Measurements from ENCODE around the gene RAP1GAP. TPM values are rescaled to one million over a fixed set of nuclear protein-coding genes. Genes with fewer than 3 reads are reported as not detected.

Gene RAP1GAP
- total RNA-seq, 2 experiments from 2014 or later: not detected

- CTCF ChIA-PET (ENCODE audit: unreplicated experiment): no interaction called here
These were observed 75.9 kb downstream of the RAP1GAP start for GRCh38 chr1:21593231-21593630.

GRCh38 chr1:21592086-21592865, 76.9 kb downstream of the RAP1GAP start:
- Histone ChIP-seq H3K4me3 (ENCODE audit: low read depth, low read length, poor library complexity, severe bottlenecking) (no peak overlapping the region), H3K36me3 (ENCODE audit: insufficient read depth, low read length) (no peaks in the 10 kb centered on the region), H3K9me3 (ENCODE audit: low read length) (no peaks in the 10 kb centered on the region), H3K79me2 (ENCODE audit: insufficient read depth, low read depth, low read length) (no peaks in the 10 kb centered on the region), H3K9me2 (ENCODE audit: insufficient read depth, low read length) (no peaks in the 10 kb centered on the region), H3K27ac (ENCODE audit: low read depth, low read length, poor library complexity, severe bottlenecking) (no peak overlapping the region), H2AFZ (ENCODE audit: low read length) (no peak overlapping the region), H3K4me2 (ENCODE audit: low read length) (no peak overlapping the region), H3K4me1 (ENCODE audit: insufficient read depth, low read length, poor library complexity, severe bottlenecking) (no peaks in the 10 kb centered on the region), H4K20me1 (ENCODE audit: insufficient read depth, low read length) (no peaks in the 10 kb centered on the region)
- BruUV-seq (replicated peaks): no TSS peak
- ChIA-PET CTCF (ENCODE audit: unreplicated experiment) (no interaction called here), POLR2A (no interaction called here)
- no peak for DNase-seq (ENCODE audit: low spot score)
- intact Hi-C loops (cut with micrococcal nuclease; ENCODE audit: unreplicated experiment): no loop called here
- no peak for TF ChIP-seq EZH2phosphoT487 (IDR thresholded peaks at IDR 0.05; ENCODE audit: borderline replicate concordance, low read depth, low read length)
- no peak for TF ChIP-seq CTCF (conservative IDR thresholded peaks at IDR 0.05; ENCODE audit: low read length)

More at GRCh38 chr1:21593231-21593630, 75.9 kb downstream of the RAP1GAP start:
- no peak overlapping the region for H3K4me2 ChIP-seq (ENCODE audit: low read length)
- no peaks in the 10 kb centered on the region for H3K4me1 ChIP-seq (ENCODE audit: insufficient read depth, low read length, poor library complexity, severe bottlenecking)
- no peaks in the 10 kb centered on the region for H4K20me1 ChIP-seq (ENCODE audit: insufficient read depth, low read length)
- H3K79me2 ChIP-seq (ENCODE audit: insufficient read depth, low read depth, low read length): no peaks in the 10 kb centered on the region
- no peaks in the 10 kb centered on the region for H3K9me2 ChIP-seq (ENCODE audit: insufficient read depth, low read length)
- intact Hi-C loops (cut with micrococcal nuclease; ENCODE audit: unreplicated experiment): no loop called here
- H3K27ac ChIP-seq (ENCODE audit: low read depth, low read length, poor library complexity, severe bottlenecking): no peak overlapping the region
- no peaks in the 10 kb centered on the region for H3K9me3 ChIP-seq (ENCODE audit: low read length)
- no peak overlapping the region for H3K4me3 ChIP-seq (ENCODE audit: low read depth, low read length, poor library complexity, severe bottlenecking)
- TF ChIP-seq CTCF (conservative IDR thresholded peaks at IDR 0.05; ENCODE audit: low read length) (no peak), EZH2phosphoT487 (IDR thresholded peaks at IDR 0.05; ENCODE audit: borderline replicate concordance, low read depth, low read length) (no peak)
- no peak for DNase-seq (ENCODE audit: low spot score)
- H2AFZ ChIP-seq (ENCODE audit: low read length): no peak overlapping the region
- no TSS peak for BruUV-seq (replicated peaks)
- H3K36me3 ChIP-seq (ENCODE audit: insufficient read depth, low read length): no peaks in the 10 kb centered on the region
- POLR2A ChIA-PET: no interaction called here

GRCh38 chr1:21590934-21591333, 78.2 kb downstream of the RAP1GAP start:
- Histone ChIP-seq H4K20me1 (ENCODE audit: insufficient read depth, low read length) (no peaks in the 10 kb centered on the region), H3K4me3 (ENCODE audit: low read depth, low read length, poor library complexity, severe bottlenecking) (no peak overlapping the region), H3K4me1 (ENCODE audit: insufficient read depth, low read length, poor library complexity, severe bottlenecking) (no peaks in the 10 kb centered on the region), H3K9me3 (ENCODE audit: low read length) (no peaks in the 10 kb centered on the region), H2AFZ (ENCODE audit: low read length) (no peak overlapping the region), H3K27ac (ENCODE audit: low read depth, low read length, poor library complexity, severe bottlenecking) (no peak overlapping the region), H3K9me2 (ENCODE audit: insufficient read depth, low read length) (no peaks in the 10 kb centered on the region), H3K36me3 (ENCODE audit: insufficient read depth, low read length) (no peaks in the 10 kb centered on the region), H3K4me2 (ENCODE audit: low read length) (no peak overlapping the region), H3K79me2 (ENCODE audit: insufficient read depth, low read depth, low read length) (no peaks in the 10 kb centered on the region)
- no TSS peak for BruUV-seq (replicated peaks)
- ChIA-PET POLR2A (no interaction called here), CTCF (ENCODE audit: unreplicated experiment) (no interaction called here)
- DNase-seq (ENCODE audit: low spot score): no peak
- TF ChIP-seq CTCF (conservative IDR thresholded peaks at IDR 0.05; ENCODE audit: low read length): no peak
- TF ChIP-seq EZH2phosphoT487 (IDR thresholded peaks at IDR 0.05; ENCODE audit: borderline replicate concordance, low read depth, low read length): no peak
- intact Hi-C loops (cut with micrococcal nuclease; ENCODE audit: unreplicated experiment): no loop called here
